ENCODE data around the gene DDX39A.

- no peak for TF ChIP-seq EZH2phosphoT487 (IDR thresholded peaks at IDR 0.05; ENCODE audit: insufficient read depth, low read depth)
- TF ChIP-seq EZH2 (IDR thresholded peaks at IDR 0.05; ENCODE audit: insufficient read depth, poor library complexity, severe bottlenecking): no peak
Observed at GRCh38 chr19:14375582-14376291, 43.4 kb downstream of the DDX39A start.

Data from GM23248 (cell line).